Measurements from ENCODE around the gene CEP170B.
"Not testable (repeated sequence)": the region's sequence is repeated elsewhere in the genome, so short reads cannot be mapped to it uniquely, and the experiment has no call there.

GRCh38 chr14:104905579-104905933 is 40.5 kb downstream of the CEP170B start:
- not testable (repeated sequence) for TF ChIP-seq CTCF, POLR2A (IDR thresholded peaks at IDR 0.05)
